NCI-H1417 (cell line): ENCODE data around the gene KLHL29.

ENCODE experiments used
- DNase-seq, 3 experiments: peaks; one replicate each; lab custom pipeline; 2025; lab: John Stamatoyannopoulos, UW

The KLHL29 gene

GRCh38 chr2:23493846-23494245, 108.9 kb downstream of the KLHL29 start:
- no peak for DNase-seq

DNA sequence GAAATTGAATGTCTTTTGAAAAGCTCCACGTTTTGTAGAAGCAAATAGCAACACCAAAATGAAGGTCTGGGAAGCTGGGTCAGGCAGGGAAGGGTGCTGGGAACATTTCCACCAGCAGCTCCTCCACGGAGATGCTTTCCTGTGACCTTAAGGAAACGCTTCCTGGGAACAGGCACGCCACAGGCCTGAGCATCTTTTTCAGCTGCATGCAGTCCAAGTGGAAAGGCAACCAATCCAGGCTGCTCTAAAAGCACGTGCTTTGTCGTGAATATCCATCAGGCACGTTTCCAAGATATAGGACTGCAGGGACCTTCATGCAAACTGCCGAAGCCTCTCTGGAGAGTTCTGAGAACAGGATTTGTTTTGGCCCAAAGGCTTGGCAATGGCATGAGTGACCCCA, 109.3 kb downstream of the KLHL29 start:
- DNase-seq: no peak

- DNase-seq: no peak
Measured at GRCh38 chr2:23495661-23496114, 110.7 kb downstream of the KLHL29 start.

DNA sequence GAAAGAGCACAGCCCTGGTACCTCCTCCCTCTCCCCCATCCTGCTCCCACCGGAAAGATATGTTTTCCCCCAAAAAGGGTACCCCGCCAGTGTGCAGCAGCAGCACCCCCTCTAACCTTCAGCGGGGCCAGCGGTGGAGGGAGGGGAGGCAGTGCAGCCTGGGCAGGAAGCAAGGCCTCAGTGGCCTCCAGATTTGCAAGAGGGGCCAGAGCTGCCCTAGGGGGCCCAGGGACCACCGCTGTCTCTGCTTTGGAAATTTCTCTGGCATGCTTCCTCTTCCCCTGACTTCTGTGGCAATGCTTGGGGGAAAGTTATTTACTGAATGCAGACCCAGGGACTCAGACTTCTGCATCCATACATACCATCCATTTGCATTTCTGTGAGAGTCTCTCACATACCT, 111.5 kb downstream of the KLHL29 start:
- DNase-seq: no peak

DNA sequence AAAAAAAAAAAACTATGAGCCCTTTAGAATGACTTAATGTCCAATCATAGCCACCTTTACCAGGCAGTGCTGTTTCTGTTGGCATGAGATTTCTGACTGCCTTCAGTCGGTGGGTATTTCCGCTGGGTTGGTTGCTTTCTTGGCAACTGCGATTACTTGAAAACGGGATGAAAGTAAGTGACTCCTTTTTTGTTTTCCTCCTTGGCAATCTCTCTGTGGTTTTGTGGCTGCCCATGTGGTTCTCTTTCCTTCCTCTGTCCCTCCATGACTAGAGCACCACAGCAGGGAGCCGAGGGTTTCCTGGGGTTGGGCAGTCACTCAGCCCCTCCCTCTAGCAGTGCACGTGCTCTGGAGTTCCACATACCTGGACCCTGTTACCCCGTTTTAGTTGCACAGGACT, 112.1 kb downstream of the KLHL29 start:
- DNase-seq: no peak

- no peak for DNase-seq
Measured at GRCh38 chr2:23497536-23497935, 112.6 kb downstream of the KLHL29 start.

GRCh38 chr2:23498943-23499342, 114.0 kb downstream of the KLHL29 start:
- no peak for DNase-seq

GRCh38 chr2:23499439-23499838, 114.5 kb downstream of the KLHL29 start:
- no peak for DNase-seq

DNA sequence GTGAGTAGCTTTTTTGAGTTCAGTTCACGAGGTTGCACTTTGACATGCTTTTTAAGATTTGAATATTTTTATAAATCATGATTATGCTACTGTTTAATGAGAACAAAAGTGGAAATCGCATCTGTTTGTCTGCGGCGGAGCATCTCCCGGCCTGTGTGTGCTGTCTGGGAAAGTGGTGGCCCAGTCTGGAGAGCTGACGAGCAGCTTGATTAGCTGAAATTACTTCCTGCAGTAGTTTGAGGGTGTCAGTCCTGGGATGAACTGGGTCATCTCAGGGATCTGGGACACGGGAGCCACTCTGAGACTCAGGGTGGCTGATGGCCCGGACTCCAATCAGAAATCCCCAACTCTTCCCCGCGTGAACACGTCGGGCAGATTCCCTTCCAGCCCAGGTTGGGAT, 115.9 kb downstream of the KLHL29 start:
- DNase-seq: no peak

DNA sequence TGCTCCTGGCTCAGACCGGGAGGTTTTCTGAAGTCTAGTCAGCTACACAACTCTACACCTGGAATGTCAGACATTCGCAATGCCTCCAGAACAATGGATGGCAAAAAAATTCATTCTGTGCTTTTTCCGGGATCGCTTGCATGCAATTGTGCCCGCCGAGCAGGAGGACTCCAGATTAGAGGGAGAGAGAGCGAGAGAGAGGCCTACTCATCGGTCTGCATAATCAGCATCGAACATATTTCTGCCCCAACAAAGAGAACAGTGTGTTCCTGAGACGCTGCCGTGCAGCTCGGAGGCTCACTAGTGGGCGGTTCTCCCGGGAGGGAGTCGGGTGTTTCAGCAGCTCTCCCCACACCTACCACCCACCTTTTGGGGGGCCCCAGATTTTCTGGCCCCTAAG, 117.1 kb downstream of the KLHL29 start:
- no peak for DNase-seq

- no peak for DNase-seq
Measured at GRCh38 chr2:23503097-23503496, 118.1 kb downstream of the KLHL29 start.

- no peak for DNase-seq
Measured at GRCh38 chr2:23503682-23504081, 118.7 kb downstream of the KLHL29 start.

GRCh38 chr2:23504591-23504990, 119.6 kb downstream of the KLHL29 start:
- no peak for DNase-seq

GRCh38 chr2:23505218-23505983, 120.4 kb downstream of the KLHL29 start:
- DNase-seq: no peak

DNA sequence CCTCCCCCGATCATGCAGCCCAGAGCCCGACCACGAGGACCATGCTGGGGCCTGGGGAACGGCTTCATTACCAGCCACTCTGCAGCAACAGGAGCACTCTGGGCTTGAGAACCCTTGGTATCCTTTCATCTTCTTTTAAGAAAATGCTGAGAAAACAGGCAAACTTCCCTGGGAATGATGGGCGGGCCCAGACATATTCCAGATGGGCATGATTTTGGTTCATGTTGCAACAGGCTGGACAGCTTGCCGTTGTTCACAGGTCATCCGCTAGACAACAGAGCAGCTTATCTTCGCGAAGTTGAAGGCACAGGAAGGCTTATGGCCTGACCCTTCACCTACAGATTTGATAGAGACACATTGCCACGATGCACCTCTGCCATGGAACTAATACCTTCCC, 121.0 kb downstream of the KLHL29 start:
- no peak for DNase-seq

DNA sequence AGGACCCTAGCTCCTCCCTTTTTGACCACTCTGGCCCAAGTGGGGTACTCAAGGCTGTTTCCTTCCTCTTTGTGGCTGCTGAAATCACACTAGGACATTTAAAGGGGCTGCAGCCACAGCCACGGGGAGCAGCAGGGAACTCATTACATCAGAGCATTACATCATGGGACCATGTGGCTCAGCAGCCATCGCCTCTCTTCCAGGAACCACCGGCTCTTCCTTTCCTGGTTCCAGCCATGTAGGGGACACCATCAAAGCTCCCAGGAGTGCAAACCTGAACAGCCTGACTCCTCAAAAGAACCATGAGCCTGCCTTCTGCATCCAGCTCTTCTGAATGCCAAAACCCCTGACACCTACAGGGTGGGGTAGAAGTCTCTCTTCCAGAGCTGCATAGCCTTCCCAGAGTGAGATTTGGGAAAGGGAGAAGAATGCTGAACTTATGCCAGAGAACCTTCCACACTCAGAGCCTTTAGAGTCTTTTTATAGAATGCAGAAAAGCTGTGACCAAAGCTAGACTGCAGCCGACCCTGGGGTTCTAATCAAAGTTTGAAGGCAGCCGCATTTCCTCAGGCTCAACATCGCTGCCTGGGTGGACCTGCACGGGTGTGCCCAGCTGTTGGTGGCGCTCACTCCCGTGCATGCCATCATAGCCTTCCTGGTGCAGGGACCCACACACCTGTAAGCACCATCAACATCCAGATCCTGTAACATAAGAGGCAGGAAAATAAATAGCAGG, 121.7 kb downstream of the KLHL29 start:
- DNase-seq: no peak

DNA sequence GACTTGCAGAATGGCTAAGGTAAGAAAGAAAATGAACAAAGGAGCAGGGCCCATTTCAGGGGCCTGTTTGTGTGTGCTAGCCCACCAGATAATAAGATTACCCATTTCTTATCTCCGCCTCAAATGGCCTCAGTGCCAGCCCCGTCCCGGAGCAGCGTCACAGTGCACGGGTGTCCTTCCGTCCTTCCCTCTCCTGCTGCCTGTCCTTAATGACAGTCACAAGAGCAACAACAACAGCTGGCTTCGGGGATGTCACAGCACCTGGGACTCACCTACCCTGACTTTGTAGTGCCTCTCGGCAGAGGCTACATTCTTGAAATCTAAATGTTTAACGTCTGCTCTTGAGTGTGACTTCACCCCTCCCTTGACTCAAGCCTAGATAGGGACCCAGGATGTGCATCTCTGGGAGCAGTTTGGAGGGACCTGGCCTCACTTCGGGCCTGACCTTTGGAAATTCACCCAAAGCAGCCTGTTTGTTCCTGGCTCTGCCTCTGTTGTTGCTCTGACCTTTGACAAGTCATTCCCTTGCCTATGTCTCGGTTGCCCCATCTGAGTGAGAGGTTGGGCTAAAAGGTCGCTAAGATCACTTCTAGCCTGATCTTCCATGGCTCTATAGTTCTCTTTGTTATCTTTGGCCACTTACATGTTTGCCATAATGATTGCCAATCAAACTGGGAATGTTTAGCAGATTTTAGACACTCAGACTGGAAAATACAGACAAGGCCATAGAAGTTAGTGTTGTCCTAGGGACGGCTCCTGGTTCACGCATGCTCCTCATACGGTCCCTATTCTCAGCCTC, 122.5 kb downstream of the KLHL29 start:
- no peak for DNase-seq

GRCh38 chr2:23508066-23508390, 123.0 kb downstream of the KLHL29 start:
- DNase-seq: no peak

DNA sequence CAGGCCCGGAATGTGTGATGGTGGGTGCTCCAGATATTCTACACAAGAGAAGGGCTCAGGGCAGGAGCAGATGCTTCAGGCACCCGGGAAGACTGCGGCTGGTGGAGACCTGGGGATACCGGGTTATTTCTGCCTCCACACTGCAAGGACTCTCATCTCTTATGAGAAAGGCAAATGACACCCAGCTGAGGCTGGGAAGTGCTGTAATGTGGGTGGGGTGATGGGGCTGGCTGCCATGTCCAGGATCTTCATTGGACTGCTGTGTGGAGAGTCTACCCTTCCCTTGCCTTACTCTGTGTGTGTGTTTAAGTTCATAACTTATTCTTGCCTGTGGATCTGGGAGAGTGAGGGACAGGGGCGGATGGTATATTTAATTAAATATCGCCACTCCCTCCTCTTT, 124.1 kb downstream of the KLHL29 start:
- DNase-seq: no peak

DNA sequence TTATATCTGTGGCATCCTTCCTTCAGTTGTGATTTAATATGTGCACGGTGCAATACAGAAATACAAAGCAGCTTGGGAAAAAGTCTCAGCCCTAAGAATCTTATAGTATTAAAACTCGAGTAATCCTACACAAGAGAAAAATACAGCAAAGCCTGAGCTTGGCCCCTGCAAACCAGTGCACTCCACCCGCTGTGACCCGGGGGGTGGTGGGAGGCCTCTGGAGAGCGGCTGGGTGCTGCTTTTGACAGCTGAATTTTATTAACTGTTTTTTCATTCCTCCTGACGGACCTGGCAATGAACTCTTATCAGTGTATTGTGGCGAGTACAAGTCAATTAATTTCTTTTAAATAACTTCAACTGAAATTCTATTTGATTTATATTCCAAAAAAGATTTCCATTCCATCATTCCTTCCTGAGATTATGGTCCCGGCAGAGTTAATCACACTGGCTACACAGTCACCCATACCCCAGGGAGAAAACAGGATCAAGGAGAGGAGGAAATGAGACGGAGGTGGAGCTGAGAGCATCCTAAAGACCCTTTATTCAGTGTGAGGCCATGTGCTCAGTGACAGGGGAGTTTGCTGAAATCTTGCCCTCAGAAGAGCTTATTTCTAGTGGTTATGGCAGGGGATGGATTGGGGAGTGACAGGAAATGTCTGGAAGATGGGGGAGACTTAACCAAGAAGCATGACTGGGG, 124.8 kb downstream of the KLHL29 start:
- DNase-seq: peak in 1 of 3 experiments; percentile 35

- peak in 1 of 3 experiments; percentile 34 for DNase-seq
Measured at GRCh38 chr2:23510471-23510870, 125.5 kb downstream of the KLHL29 start.

GRCh38 chr2:23512778-23513177, 127.8 kb downstream of the KLHL29 start:
- no peak for DNase-seq
